HepG2 (cell line): ENCODE measurements around the gene FAM111B. TPM values are rescaled to one million over a fixed set of nuclear protein-coding genes. Genes with fewer than 3 reads are reported as not detected.

Experiments
- ATF1 ChIP-seq: IDR thresholded peaks from 2 replicates; pipeline ENCODE4 v1.6.1; 2016; ENCODE audit warnings: mild to moderate bottlenecking, control low read depth
- FOSL2 ChIP-seq: sonication (generic); formaldehyde crosslinking; IDR thresholded peaks from 2 replicates; pipeline ENCODE4 v1.4.0; 2020; ENCODE audit warnings: missing genetic modification reagents
- GABPB1 ChIP-seq: IDR thresholded peaks from 2 replicates; pipeline ENCODE4 v1.6.1; 2016; ENCODE audit warnings: mild to moderate bottlenecking, missing genetic modification reagents, moderate library complexity, missing compliant biosample characterization
- JDP2 ChIP-seq: sonication (generic); formaldehyde crosslinking; IDR thresholded peaks from 2 replicates; pipeline ENCODE4 v1.8.1; 2022; ENCODE audit warnings: missing genetic modification reagents, borderline replicate concordance
- NFIC ChIP-seq: IDR thresholded peaks from 2 replicates; pipeline ENCODE4 v1.6.1; 2012; ENCODE audit warnings: mild to moderate bottlenecking, low read length, inconsistent platforms
- PRMT3 ChIP-seq: sonication (generic); formaldehyde crosslinking; IDR thresholded peaks from 2 replicates; pipeline ENCODE4 v1.8.1; 2022; ENCODE audit warnings: low read depth, mild to moderate bottlenecking, moderate library complexity, missing genetic modification reagents, borderline replicate concordance
- SP140L ChIP-seq: sonication (generic); formaldehyde crosslinking; IDR thresholded peaks from 2 replicates; pipeline ENCODE4 v1.4.0; 2020; ENCODE audit warnings: missing genetic modification reagents, borderline replicate concordance
- SRSF9 ChIP-seq: fragments of 200-400 bp; formaldehyde crosslinking; IDR thresholded peaks from 2 replicates; pipeline ENCODE4 v1.6.1; 2018; ENCODE audit warnings: borderline replicate concordance, mild to moderate bottlenecking, low read depth, low read length; ENCODE audit not compliant: insufficient read depth, poor library complexity, severe bottlenecking
- ZMAT3 ChIP-seq: sonication (generic); formaldehyde crosslinking; conservative IDR thresholded peaks from 2 replicates; pipeline ENCODE4 v1.7.0; 2021; ENCODE audit warnings: missing genetic modification reagents
- ZNF605 ChIP-seq: sonication (generic); formaldehyde crosslinking; IDR thresholded peaks from 2 replicates; pipeline ENCODE4 v1.8.0; 2022; ENCODE audit warnings: mild to moderate bottlenecking, missing genetic modification reagents
- ZNF768 ChIP-seq: sonication (generic); formaldehyde crosslinking; IDR thresholded peaks from 2 replicates; pipeline ENCODE4 v1.4.0; 2020; ENCODE audit warnings: missing genetic modification reagents
- ZNF792 ChIP-seq: IDR thresholded peaks from 2 replicates; pipeline ENCODE4 v1.6.1; 2016
- ZNF891 ChIP-seq: sonication (generic); formaldehyde crosslinking; IDR thresholded peaks from 2 replicates; pipeline ENCODE4 v1.5.0; 2020; ENCODE audit warnings: mild to moderate bottlenecking, missing genetic modification reagents
- polyA plus RNA-seq, 8 experiments: library from polyadenylated mRNA; depleted of rRNA in 3 of 8; stranded (reverse) in 7 of 8; unstranded in 1 of 8; fragments of >200 nt; fragmentation: Illumina TruSeq in 4 of 8; extraction: Trizol in 4 of 8; gene quantifications; 2 replicates each; pipeline versions ENCODE4 v1.2.1 to v1.2.3, GENCODE V29; 2011 to 2016; ENCODE audit warnings: low read depth in 4 of 8, missing spikeins in 1 of 8, mixed read lengths in 1 of 8; ENCODE audit not compliant: insufficient read depth in 1 of 8
- total RNA-seq, 5 experiments: library from RNA; depleted of rRNA; stranded (reverse); fragments of >200 nt; fragmentation: Illumina TruSeq; extraction: Trizol; gene quantifications; 2 replicates each; pipeline ENCODE4 v1.2.3, GENCODE V29; 2016; ENCODE audit warnings: low read depth in 1 of 5
- TF ChIP-seq, protein P1 (sequence below): sonication (generic); formaldehyde crosslinking; IDR thresholded peaks from 2 replicates; pipeline ENCODE4 v1.8.1; 2023; ENCODE audit warnings: mild to moderate bottlenecking, missing genetic modification reagents
- TF ChIP-seq, protein P2 (sequence below): sonication (generic); formaldehyde crosslinking; IDR thresholded peaks from 2 replicates; pipeline ENCODE4 v1.4.0; 2020; ENCODE audit warnings: missing genetic modification reagents
- TF ChIP-seq, protein P3 (sequence below): sonication (generic); formaldehyde crosslinking; IDR thresholded peaks from 2 replicates; pipeline ENCODE4 v1.4.0; 2020; ENCODE audit warnings: mild to moderate bottlenecking, missing genetic modification reagents
- TF ChIP-seq, protein P4 (sequence below): sonication (generic); formaldehyde crosslinking; conservative IDR thresholded peaks from 2 replicates; pipeline ENCODE4 v1.4.0; 2020; ENCODE audit warnings: missing genetic modification reagents

The FAM111B gene
- total and polyA plus RNA-seq, 2 of the 13 experiments (the other 11 are each of a cell fraction or from before 2014, with no cell fraction given), result 1.6 to 28.2 TPM

DNA sequence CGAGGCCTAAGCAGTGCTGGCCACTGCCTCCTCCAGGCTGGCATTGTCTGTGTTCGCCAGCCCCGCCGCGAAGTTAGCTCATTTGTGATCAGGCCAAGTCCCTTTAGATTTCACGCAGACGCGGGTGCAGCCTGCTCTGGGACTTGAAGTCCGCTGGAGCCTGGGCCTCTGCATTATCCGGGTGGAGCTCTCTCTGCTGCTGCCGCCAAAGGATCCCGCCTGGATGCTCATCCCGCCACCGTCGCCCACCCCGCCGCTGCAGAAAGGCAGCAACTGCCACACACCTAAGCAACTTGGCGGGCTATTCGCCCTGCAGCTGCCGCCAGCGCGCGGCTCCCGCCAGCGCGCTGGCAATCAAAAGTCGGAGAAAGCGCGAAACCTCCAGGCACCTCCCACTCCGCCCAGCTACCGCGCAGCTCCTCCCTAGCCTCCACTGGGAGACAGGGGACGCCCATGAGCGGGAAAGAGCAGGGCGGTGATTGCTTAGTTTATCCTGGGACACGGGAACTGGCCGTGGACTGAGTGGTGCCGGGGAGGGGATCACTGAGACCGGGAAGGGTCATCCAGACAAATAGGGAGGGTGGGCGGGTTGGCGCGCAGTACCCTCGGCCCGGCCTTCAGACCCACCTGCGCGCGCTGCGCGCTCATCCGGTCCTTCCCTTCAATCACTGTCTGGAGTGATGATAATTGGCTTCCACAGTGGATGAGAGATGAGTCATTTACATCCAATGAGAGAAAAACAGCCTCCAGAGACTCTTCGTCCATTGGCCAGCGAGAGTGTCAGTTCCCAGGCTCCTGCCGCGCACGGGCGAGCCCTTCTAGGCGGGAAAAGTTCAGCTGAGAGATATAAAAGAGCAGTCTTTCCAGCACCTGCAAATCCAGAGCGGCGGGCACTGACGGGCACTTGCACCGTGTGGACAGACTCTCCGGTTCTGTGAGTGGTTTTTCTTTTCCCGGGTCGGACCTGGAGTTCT lies at the start of gene FAM111B (continued):
- TF ChIP-seq, protein P1, sequence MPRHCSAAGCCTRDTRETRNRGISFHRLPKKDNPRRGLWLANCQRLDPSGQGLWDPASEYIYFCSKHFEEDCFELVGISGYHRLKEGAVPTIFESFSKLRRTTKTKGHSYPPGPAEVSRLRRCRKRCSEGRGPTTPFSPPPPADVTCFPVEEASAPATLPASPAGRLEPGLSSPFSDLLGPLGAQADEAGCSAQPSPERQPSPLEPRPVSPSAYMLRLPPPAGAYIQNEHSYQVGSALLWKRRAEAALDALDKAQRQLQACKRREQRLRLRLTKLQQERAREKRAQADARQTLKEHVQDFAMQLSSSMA (CRISPR knock-in tag), result no peak
- TF ChIP-seq, protein P2, sequence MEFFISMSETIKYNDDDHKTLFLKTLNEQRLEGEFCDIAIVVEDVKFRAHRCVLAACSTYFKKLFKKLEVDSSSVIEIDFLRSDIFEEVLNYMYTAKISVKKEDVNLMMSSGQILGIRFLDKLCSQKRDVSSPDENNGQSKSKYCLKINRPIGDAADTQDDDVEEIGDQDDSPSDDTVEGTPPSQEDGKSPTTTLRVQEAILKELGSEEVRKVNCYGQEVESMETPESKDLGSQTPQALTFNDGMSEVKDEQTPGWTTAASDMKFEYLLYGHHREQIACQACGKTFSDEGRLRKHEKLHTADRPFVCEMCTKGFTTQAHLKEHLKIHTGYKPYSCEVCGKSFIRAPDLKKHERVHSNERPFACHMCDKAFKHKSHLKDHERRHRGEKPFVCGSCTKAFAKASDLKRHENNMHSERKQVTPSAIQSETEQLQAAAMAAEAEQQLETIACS (CRISPR knock-in tag), result peak; percentile 60
- TF ChIP-seq, protein P3, sequence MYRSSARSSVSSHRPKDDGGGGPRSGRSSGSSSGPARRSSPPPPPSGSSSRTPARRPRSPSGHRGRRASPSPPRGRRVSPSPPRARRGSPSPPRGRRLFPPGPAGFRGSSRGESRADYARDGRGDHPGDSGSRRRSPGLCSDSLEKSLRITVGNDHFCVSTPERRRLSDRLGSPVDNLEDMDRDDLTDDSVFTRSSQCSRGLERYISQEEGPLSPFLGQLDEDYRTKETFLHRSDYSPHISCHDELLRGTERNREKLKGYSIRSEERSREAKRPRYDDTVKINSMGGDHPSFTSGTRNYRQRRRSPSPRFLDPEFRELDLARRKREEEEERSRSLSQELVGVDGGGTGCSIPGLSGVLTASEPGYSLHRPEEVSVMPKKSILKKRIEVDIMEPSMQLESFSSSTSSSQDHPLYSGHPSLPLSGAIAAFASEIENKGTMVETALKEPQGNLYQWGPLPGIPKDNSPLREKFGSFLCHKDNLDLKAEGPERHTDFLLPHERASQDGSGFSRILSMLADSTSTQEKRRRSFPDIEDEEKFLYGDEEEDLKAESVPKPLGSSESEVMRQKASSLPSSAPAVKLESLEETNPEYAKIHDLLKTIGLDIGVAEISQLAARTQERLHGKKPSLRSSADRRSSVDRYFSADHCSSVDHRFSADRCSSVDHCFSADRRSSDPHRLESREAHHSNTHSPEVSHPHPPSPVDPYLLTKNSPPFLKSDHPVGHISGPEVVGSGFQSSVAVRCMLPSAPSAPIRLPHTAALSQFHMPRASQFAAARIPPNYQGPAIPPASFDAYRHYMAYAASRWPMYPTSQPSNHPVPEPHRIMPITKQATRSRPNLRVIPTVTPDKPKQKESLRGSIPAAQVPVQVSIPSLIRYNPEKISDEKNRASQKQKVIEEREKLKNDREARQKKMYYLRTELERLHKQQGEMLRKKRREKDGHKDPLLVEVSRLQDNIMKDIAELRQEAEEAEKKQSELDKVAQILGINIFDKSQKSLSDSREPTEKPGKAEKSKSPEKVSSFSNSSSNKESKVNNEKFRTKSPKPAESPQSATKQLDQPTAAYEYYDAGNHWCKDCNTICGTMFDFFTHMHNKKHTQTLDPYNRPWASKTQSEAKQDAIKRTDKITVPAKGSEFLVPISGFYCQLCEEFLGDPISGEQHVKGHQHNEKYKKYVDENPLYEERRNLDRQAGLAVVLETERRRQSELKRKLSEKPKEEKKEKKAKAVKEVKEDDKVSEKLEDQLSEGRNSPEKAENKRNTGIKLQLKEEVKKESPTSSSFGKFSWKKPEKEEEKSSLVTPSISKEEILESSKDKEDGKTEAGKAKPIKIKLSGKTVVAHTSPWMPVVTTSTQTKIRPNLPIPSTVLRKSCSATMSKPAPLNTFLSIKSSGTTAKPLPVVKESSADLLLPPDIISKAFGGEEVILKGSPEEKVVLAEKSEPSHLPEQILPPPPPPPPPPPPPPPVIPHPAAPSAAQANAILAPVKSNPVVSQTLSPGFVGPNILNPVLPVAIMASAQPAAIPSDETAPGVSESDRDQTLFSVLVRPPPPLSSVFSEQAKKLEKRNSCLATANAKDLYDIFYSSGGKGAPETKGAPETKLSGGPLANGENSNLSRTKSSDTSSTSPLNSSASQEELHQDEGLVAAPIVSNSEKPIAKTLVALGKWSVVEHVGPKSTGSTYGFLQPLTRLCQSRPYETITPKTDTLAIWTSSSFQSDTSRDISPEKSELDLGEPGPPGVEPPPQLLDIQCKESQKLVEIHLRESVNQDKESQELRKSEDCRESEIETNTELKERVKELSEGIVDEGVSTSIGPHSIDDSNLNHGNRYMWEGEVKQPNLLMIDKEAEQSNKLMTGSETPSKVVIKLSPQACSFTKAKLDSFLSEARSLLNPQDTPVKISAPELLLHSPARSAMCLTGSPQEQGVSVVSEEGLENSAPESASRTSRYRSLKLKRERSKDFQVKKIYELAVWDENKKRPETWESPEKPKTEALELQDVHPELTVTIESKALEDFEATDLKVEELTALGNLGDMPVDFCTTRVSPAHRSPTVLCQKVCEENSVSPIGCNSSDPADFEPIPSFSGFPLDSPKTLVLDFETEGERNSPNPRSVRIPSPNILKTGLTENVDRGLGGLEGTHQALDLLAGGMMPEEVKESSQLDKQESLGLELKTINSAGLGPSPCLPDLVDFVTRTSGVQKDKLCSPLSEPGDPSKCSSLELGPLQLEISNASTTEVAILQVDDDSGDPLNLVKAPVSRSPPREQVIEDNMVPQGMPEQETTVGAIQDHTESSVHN (CRISPR knock-in tag), result no peak
- no peak for TF ChIP-seq ZNF792 (CRISPR knock-in tag)
- TF ChIP-seq JDP2, result no peak
- peak; percentile 11; the same call in 1 of the 2 replicates for TF ChIP-seq ZNF768 (CRISPR knock-in tag)
- peak; percentile 63 for TF ChIP-seq ZNF605 (CRISPR knock-in tag)
- TF ChIP-seq NFIC, result no peak
- no peak for TF ChIP-seq SRSF9
- TF ChIP-seq ZNF891 (CRISPR knock-in tag), result no peak
- TF ChIP-seq FOSL2 (CRISPR knock-in tag), result peak; percentile 82
- TF ChIP-seq ZMAT3 (CRISPR knock-in tag), result 0 out of 2 replicates have a peak, but pooled peaks have one; percentile 38
- no peak for TF ChIP-seq SP140L (CRISPR knock-in tag)
- TF ChIP-seq PRMT3, result no peak
- TF ChIP-seq, protein P4, sequence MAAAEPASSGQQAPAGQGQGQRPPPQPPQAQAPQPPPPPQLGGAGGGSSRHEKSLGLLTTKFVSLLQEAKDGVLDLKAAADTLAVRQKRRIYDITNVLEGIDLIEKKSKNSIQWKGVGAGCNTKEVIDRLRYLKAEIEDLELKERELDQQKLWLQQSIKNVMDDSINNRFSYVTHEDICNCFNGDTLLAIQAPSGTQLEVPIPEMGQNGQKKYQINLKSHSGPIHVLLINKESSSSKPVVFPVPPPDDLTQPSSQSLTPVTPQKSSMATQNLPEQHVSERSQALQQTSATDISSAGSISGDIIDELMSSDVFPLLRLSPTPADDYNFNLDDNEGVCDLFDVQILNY, result peak; percentile 55; the same call in 1 of the 2 replicates
- TF ChIP-seq ATF1, result 0 out of 2 replicates have a peak, but pooled peaks have one; percentile 42
- peak; percentile 68 for TF ChIP-seq GABPB1
